Kidney (tissue), 14 donors: ENCODE results near the gene OTOG. TPM values are rescaled to one million over a fixed set of nuclear protein-coding genes. Genes with fewer than 3 reads are reported as not detected.

Experiments used
- DNase-seq, 5 donors: peaks; one replicate each; pipeline ENCODE4 v3.0.0-alpha.2; 2013 to 2020
- FAIRE-seq: peaks from 2 replicates; lab custom pipeline; 2012; peaks lifted over from hg19 to GRCh38; lab: Jason Lieb, UNC
- H3K27ac ChIP-seq, 2 donors: one replicate each; pipeline ENCODE4 v1.7.0; 2013; ENCODE audit warnings: low read depth in 2 of 2, low read length in 2 of 2, inconsistent platforms in 1 of 2
- H3K27me3 ChIP-seq: one replicate; pipeline ENCODE4 v1.7.1; 2013; ENCODE audit warnings: low read length, inconsistent platforms; ENCODE audit not compliant: control insufficient read depth, insufficient read depth
- H3K36me3 ChIP-seq, 3 donors: one replicate each; pipeline versions ENCODE4 v1.7.0 to v1.7.1; 2013; ENCODE audit warnings: low read length in 3 of 3, control low read depth in 1 of 3, inconsistent platforms in 1 of 3; ENCODE audit not compliant: insufficient read depth in 3 of 3, control insufficient read depth in 2 of 3
- H3K4me1 ChIP-seq, 3 donors: one replicate each; pipeline versions ENCODE4 v1.7.0 to v1.7.1; 2013; ENCODE audit warnings: low read length in 3 of 3, inconsistent platforms in 1 of 3, low read depth in 1 of 3; ENCODE audit not compliant: control insufficient read depth in 2 of 3, insufficient read depth in 2 of 3
- H3K4me3 ChIP-seq, 3 donors: one replicate each; pipeline versions ENCODE4 v1.7.0 to v1.8.1; 2013; ENCODE audit warnings: low read length in 3 of 3, control low read depth in 1 of 3, inconsistent platforms in 1 of 3
- H3K9ac ChIP-seq, 3 donors: one replicate each; pipeline versions ENCODE4 v1.7.0 to v1.7.1; 2013; ENCODE audit warnings: low read length in 3 of 3, control low read depth in 1 of 3, inconsistent platforms in 1 of 3
- H3K9me3 ChIP-seq, 3 donors: one replicate each; pipeline versions ENCODE4 v1.7.0 to v1.7.1; 2013; ENCODE audit warnings: low read length in 3 of 3, control low read depth in 1 of 3, inconsistent platforms in 1 of 3; ENCODE audit not compliant: control insufficient read depth in 2 of 3, insufficient read depth in 1 of 3
- intact Hi-C: fragments of 100-400 bp; cut with DNase I; formaldehyde crosslinking; loops from one replicate; pipeline ENCODE4 v1.11.1; 2022
- polyA plus RNA-seq: library from polyadenylated mRNA; stranded (reverse); fragments of 350-450 nt; fragmentation: Illumina TruSeq; extraction: RNeasy Lipid Tissue Mini Kit (QIAGEN cat#74804); gene quantifications from one replicate; pipeline ENCODE4 v1.2.3, GENCODE V29; 2014; ENCODE audit warnings: low read depth, low replicate concordance; ENCODE audit not compliant: insufficient read depth
- total RNA-seq: library from RNA; stranded (reverse); fragmentation: NEBNext Ultra II Directional; extraction: Animal tissue kit (Norgen Biotek cat#: 25700); gene quantifications from one replicate; pipeline ENCODE4 v1.2.1, GENCODE V29; 2021
- TF ChIP-seq, protein P1 (sequence below): IDR thresholded peaks from 3 replicates; pipeline ENCODE4 v1.5.1; 2012; ENCODE audit warnings: mild to moderate bottlenecking, moderate library complexity, borderline replicate concordance; ENCODE audit not compliant: insufficient read depth; ENCODE audit errors: extremely low read depth
- donor health status: control.
- donor health status: control.
- donor health status: control.
- donor health status: control.
- donor health status: control.
- donor health status: DM: yes; HTN: yes; CAD: no.
- donor health status: Normal renal cell carcinoma (clear cell type).

The OTOG gene
- total and polyA plus RNA-seq, 2 donors from 2014 or later, result 0.06 TPM; not detected in 1

DNA sequence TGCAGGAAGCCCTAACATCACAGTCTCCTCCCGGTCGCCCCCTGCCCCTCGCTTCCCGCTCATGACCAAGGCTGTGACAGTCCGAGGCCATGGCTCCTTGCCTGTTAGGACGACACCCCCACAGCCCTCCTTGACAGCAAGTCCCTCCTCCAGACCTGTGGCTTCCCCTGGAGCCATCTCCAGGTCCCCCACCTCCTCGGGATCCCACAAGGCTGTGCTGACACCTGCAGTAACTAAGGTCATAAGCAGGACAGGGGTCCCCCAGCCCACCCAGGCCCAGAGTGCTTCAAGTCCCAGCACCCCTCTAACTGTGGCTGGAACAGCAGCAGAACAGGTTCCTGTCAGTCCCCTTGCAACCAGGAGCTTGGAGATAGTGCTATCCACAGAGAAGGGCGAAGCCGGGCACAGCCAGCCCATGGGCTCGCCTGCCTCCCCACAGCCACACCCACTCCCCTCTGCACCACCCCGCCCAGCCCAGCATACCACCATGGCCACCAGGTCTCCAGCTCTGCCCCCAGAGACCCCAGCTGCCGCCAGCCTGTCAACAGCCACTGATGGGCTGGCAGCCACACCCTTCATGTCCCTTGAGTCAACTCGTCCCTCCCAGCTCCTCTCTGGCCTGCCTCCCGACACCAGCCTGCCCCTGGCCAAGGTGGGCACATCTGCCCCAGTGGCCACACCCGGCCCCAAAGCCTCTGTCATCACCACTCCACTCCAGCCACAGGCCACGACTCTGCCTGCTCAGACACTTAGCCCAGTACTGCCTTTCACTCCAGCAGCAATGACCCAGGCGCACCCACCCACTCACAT is 63.2 kb downstream of the OTOG start:
- intact Hi-C loops, result no loop called here
- H3K27ac ChIP-seq, result no peak overlapping the region
- TF ChIP-seq, protein P1, sequence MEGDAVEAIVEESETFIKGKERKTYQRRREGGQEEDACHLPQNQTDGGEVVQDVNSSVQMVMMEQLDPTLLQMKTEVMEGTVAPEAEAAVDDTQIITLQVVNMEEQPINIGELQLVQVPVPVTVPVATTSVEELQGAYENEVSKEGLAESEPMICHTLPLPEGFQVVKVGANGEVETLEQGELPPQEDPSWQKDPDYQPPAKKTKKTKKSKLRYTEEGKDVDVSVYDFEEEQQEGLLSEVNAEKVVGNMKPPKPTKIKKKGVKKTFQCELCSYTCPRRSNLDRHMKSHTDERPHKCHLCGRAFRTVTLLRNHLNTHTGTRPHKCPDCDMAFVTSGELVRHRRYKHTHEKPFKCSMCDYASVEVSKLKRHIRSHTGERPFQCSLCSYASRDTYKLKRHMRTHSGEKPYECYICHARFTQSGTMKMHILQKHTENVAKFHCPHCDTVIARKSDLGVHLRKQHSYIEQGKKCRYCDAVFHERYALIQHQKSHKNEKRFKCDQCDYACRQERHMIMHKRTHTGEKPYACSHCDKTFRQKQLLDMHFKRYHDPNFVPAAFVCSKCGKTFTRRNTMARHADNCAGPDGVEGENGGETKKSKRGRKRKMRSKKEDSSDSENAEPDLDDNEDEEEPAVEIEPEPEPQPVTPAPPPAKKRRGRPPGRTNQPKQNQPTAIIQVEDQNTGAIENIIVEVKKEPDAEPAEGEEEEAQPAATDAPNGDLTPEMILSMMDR, result no peak
- no peak overlapping the region for H3K9ac ChIP-seq
- H3K9me3 ChIP-seq, result no peaks in the 10 kb centered on the region
- no peak for FAIRE-seq
- no peaks in the 10 kb centered on the region for H3K4me1 ChIP-seq
- DNase-seq, result no peak
- no peaks in the 10 kb centered on the region for H3K36me3 ChIP-seq
- no peaks in the 10 kb centered on the region for H3K27me3 ChIP-seq
- H3K4me3 ChIP-seq, result no peak overlapping the region

DNA sequence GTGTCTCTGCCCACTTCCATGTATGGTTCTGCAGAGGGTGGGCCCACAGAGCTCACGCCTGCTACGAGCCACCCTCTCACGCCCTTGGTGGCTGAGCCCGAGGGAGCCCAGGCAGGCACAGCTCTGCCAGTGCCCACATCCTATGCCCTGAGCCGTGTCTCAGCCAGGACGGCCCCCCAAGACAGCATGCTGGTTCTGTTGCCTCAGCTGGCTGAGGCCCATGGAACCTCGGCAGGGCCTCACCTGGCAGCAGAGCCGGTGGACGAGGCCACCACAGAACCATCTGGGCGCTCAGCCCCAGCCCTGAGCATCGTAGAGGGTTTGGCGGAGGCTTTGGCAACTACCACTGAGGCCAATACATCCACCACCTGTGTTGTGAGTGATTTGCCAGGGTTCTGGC is 64.0 kb downstream of the OTOG start:
- Histone ChIP-seq H3K27me3 (no peaks in the 10 kb centered on the region), H3K4me1 (no peaks in the 10 kb centered on the region), H3K36me3 (no peaks in the 10 kb centered on the region), H3K27ac (no peak overlapping the region), H3K4me3 (no peak overlapping the region), H3K9me3 (no peaks in the 10 kb centered on the region), H3K9ac (no peak overlapping the region)
- DNase-seq (no peak), FAIRE-seq (no peak)
- TF ChIP-seq, protein P1, result no peak
- intact Hi-C loops, result no loop called here

GRCh38 chr11:17611503-17612220 is 64.6 kb downstream of the OTOG start:
- Histone ChIP-seq H3K27ac (no peak overlapping the region), H3K9me3 (no peaks in the 10 kb centered on the region), H3K4me3 (no peak overlapping the region), H3K27me3 (no peaks in the 10 kb centered on the region), H3K9ac (no peak overlapping the region), H3K4me1 (no peaks in the 10 kb centered on the region), H3K36me3 (no peaks in the 10 kb centered on the region)
- TF ChIP-seq, protein P1, result no peak
- no peak for DNase-seq
- intact Hi-C loops, result no loop called here
- FAIRE-seq, result no peak
